HCT116 (cell line): ENCODE data around the gene SNRPA1. TPM values are rescaled to one million over a fixed set of nuclear protein-coding genes. Genes with fewer than 3 reads are reported as not detected.

Experiments used
- ATAC-seq: fragments of 200-7000 bp; cut with Tn5 transposase; 2 replicates; pipeline ENCODE4 v1.9.1; 2020; ENCODE audit warnings: mild to moderate bottlenecking, moderate library complexity
- BruUV-seq: library from RNA; stranded (reverse); fragments of 400-500 nt; replicated peaks from 2 replicates; lab custom pipeline; 2021; lab: Mats Ljungman, UMichigan
- CTCF ChIA-PET: fragments of 300-600 bp; sonication (Branson Sonifier 250); formaldehyde crosslinking; loops from one replicate; lab custom pipeline; 2021; ENCODE audit warnings: antibody characterized with exemption; lab: Charles Lee
- POLR2A ChIA-PET: fragments of 300-600, 350-600 bp; sonication (Branson Sonifier 250); formaldehyde crosslinking; loops from one replicate; lab custom pipeline; 2021; ENCODE audit warnings: antibody characterized with exemption; lab: Charles Lee
- RAD21 ChIA-PET, 2 experiments: fragments of 300-600 bp; sonication (Branson Sonifier 250); formaldehyde crosslinking; loops; one replicate each; lab custom pipeline; 2023; ENCODE audit warnings: low total read pairs in 2 of 2; ENCODE audit not compliant: uncharacterized antibody in 2 of 2, unreplicated experiment in 2 of 2, low non-redundant PET in 1 of 2; lab: Charles Lee
- DNase-seq: peaks from one replicate; pipeline ENCODE4 v3.0.0-alpha.2; 2010; ENCODE audit warnings: low read depth, low spot score
- H2AFZ ChIP-seq: fragments of 200-600 bp; shearing (Covaris generic), sonication (generic); 2 replicates; pipeline ENCODE4 v1.6.1; 2017; ENCODE audit warnings: low read depth, mixed run types, mixed read lengths, antibody characterized with exemption, low read length; ENCODE audit not compliant: poor library complexity, severe bottlenecking
- H3K27ac ChIP-seq: 2 replicates; pipeline ENCODE4 v1.5.1; 2012; ENCODE audit warnings: low read depth, low read length
- H3K27me3 ChIP-seq: fragments of 200-600 bp; sonication (generic); 2 replicates; pipeline ENCODE4 v1.6.1; 2016; ENCODE audit warnings: mixed run types, low read length, mixed read lengths; ENCODE audit not compliant: insufficient read depth
- H3K36me3 ChIP-seq, 2 experiments: fragments of 200-500 bp in 1 of 2; fragments of 200-600 bp in 1 of 2; sonication (Bioruptor generic) in 1 of 2; sonication (generic) in 1 of 2; 2 replicates each; pipeline versions ENCODE4 v1.5.1 to v1.6.1; 2014 to 2016; ENCODE audit warnings: low read length in 2 of 2, inconsistent platforms in 1 of 2, mixed read lengths in 1 of 2, mixed run types in 1 of 2; ENCODE audit not compliant: insufficient read depth in 2 of 2, control insufficient read depth in 1 of 2
- H3K4me1 ChIP-seq, 2 experiments: fragments of 200-600 bp in 1 of 2; sonication (generic) in 1 of 2; 2 replicates each; pipeline versions ENCODE4 v1.5.1 to v1.6.1; 2012 to 2017; ENCODE audit warnings: low read length in 2 of 2, inconsistent platforms in 1 of 2, mild to moderate bottlenecking in 1 of 2, mixed read lengths in 1 of 2, mixed run types in 1 of 2, moderate library complexity in 1 of 2; ENCODE audit not compliant: insufficient read depth in 2 of 2, control insufficient read depth in 1 of 2
- H3K4me2 ChIP-seq: fragments of 200-600 bp; sonication (generic); 2 replicates; pipeline ENCODE4 v1.6.1; 2017; ENCODE audit warnings: mixed run types, low read length, mixed read lengths
- H3K4me3 ChIP-seq, 2 experiments: fragments of 200-600 bp in 1 of 2; sonication (generic) in 1 of 2; replicated peaks in 1 of 2; 2 replicates each; pipeline ENCODE4 v1.5.1; 2011 to 2016; ENCODE audit warnings: low read length in 2 of 2, control low read depth in 1 of 2, low read depth in 1 of 2, mild to moderate bottlenecking in 1 of 2, mixed read lengths in 1 of 2, mixed run types in 1 of 2
- H3K79me2 ChIP-seq: fragments of 200-600 bp; sonication (generic); 2 replicates; pipeline ENCODE4 v1.6.1; 2017; ENCODE audit warnings: mild to moderate bottlenecking, mixed run types, low read length, moderate library complexity, mixed read lengths; ENCODE audit not compliant: insufficient read depth
- H3K9ac ChIP-seq: fragments of 200-600 bp; sonication (generic); 2 replicates; pipeline ENCODE4 v1.6.1; 2016; ENCODE audit warnings: low read length, mixed read lengths
- H3K9me2 ChIP-seq: fragments of 200-600 bp; sonication (generic), shearing (Covaris generic); 2 replicates; pipeline ENCODE4 v1.6.1; 2017; ENCODE audit warnings: mixed run types, mild to moderate bottlenecking, moderate library complexity; ENCODE audit not compliant: insufficient read depth
- H3K9me3 ChIP-seq, 2 experiments: fragments of 200-500 bp in 1 of 2; fragments of 200-600 bp in 1 of 2; sonication (Bioruptor generic) in 1 of 2; sonication (generic) in 1 of 2; 2 replicates each; pipeline ENCODE4 v1.6.1; 2014 to 2017; ENCODE audit warnings: low read length in 2 of 2, mixed read lengths in 2 of 2, inconsistent platforms in 1 of 2, low read depth in 1 of 2, mild to moderate bottlenecking in 1 of 2, mixed run types in 1 of 2, moderate library complexity in 1 of 2; ENCODE audit not compliant: control insufficient read depth in 1 of 2, insufficient read depth in 1 of 2
- H4K20me1 ChIP-seq: fragments of 200-600 bp; sonication (generic), shearing (Covaris generic); 2 replicates; pipeline ENCODE4 v1.6.1; 2017; ENCODE audit warnings: mixed run types, mild to moderate bottlenecking, moderate library complexity; ENCODE audit not compliant: insufficient read depth
- CTCF ChIP-seq, 3 experiments: fragments of 200-600 bp in 1 of 3; sonication (generic) in 1 of 3; IDR thresholded peaks in 2 of 3; conservative IDR thresholded peaks in 1 of 3; 2 replicates each; pipeline ENCODE4 v1.5.1; 2012 to 2017; ENCODE audit warnings: low read depth in 2 of 3, low read length in 2 of 3, antibody characterized with exemption in 1 of 3, borderline replicate concordance in 1 of 3, control low read depth in 1 of 3, mild to moderate bottlenecking in 1 of 3, mixed read lengths in 1 of 3, mixed run types in 1 of 3, moderate library complexity in 1 of 3; ENCODE audit not compliant: insufficient read depth in 1 of 3
- EGR1 ChIP-seq: IDR thresholded peaks from 2 replicates; pipeline ENCODE4 v1.6.1; 2012; ENCODE audit warnings: low read depth
- EZH2 ChIP-seq: fragments of 200-600 bp; sonication (generic); IDR thresholded peaks from 2 replicates; pipeline ENCODE4 v1.6.1; 2017; ENCODE audit warnings: antibody characterized with exemption, mixed run types
- EZH2phosphoT487 ChIP-seq: fragments of 200-600 bp; IDR thresholded peaks from 2 replicates; pipeline ENCODE4 v1.6.1; 2018; ENCODE audit warnings: antibody characterized with exemption, borderline replicate concordance
- FOSL1 ChIP-seq: IDR thresholded peaks from 2 replicates; pipeline ENCODE4 v1.6.1; 2012; ENCODE audit warnings: low read depth
- POLR2AphosphoS5 ChIP-seq: IDR thresholded peaks from 2 replicates; pipeline ENCODE4 v1.6.1; 2011; ENCODE audit warnings: mild to moderate bottlenecking, low read depth, low read length, moderate library complexity
- RAD21 ChIP-seq: IDR thresholded peaks from 2 replicates; pipeline ENCODE4 v1.6.1; 2012; ENCODE audit warnings: low read depth, mild to moderate bottlenecking
- SIN3A ChIP-seq: IDR thresholded peaks from 2 replicates; pipeline ENCODE4 v1.6.1; 2012; ENCODE audit warnings: low read depth
- SRF ChIP-seq: IDR thresholded peaks from 2 replicates; pipeline ENCODE4 v1.6.1; 2012; ENCODE audit warnings: low read depth
- ZBTB33 ChIP-seq: IDR thresholded peaks from 2 replicates; pipeline ENCODE4 v1.6.1; 2011; ENCODE audit warnings: mild to moderate bottlenecking, low read length, moderate library complexity; ENCODE audit not compliant: insufficient replicate concordance; ENCODE audit errors: extremely low read depth
- intact Hi-C: fragments of 100-400 bp; cut with micrococcal nuclease; formaldehyde crosslinking; loops from 2 replicates; pipeline ENCODE4 v1.10.0; 2022
- total RNA-seq: library from RNA; stranded (reverse); gene quantifications from one replicate; pipeline ENCODE4 v1.2.1, GENCODE V29; 2021; ENCODE audit not compliant: unreplicated experiment

Gene SNRPA1
- total RNA-seq, 1 experiment from 2014 or later, result 104 TPM

- H3K4me3 ChIP-seq, result no peak overlapping the region
- no peak overlapping the region for H3K27ac ChIP-seq
- H3K36me3 ChIP-seq, result no peaks in the 10 kb centered on the region
- DNase-seq (no peak), ATAC-seq (no peak)
- peaks cover 5 to 9% of the 10 kb centered on the region in 2 experiments for H3K4me1 ChIP-seq
- TF ChIP-seq FOSL1, result no peak
- TF ChIP-seq CTCF (IDR thresholded peaks at IDR 0.05 in 2 of 3, conservative IDR thresholded peaks at IDR 0.05 in 1 of 3; ENCODE audit: borderline replicate concordance in 1 of 3, insufficient read depth in 1 of 3, low read depth in 2 of 3, low read length in 2 of 3), result peak; percentile 42 to 74 (median 61); a peak in 4 of 6 replicates
- no peak for TF ChIP-seq SRF
- intact Hi-C loops, result loop anchor here (5.0 kb wide), 1 partner anchor 224 kb away; no protein-coding TSS in a partner anchor
- no TSS peak for BruUV-seq
- ChIA-PET RAD21 (no interaction called here), POLR2A (no interaction called here), CTCF (interaction anchor here (1.0 to 3.6 kb wide), 3 partner anchors 237 to 249 kb away, joined by 3 to 19 read pairs (median 3); no protein-coding TSS in a partner anchor)
- H3K9ac ChIP-seq, result no peak overlapping the region
- H3K27me3 ChIP-seq, result no peaks in the 10 kb centered on the region
- no peaks in the 10 kb centered on the region for H4K20me1 ChIP-seq
- no peak overlapping the region for H2AFZ ChIP-seq
- H3K4me2 ChIP-seq, result no peak overlapping the region
- no peaks in the 10 kb centered on the region for H3K9me2 ChIP-seq
- H3K9me3 ChIP-seq, result no peaks in the 10 kb centered on the region
- no peaks in the 10 kb centered on the region for H3K79me2 ChIP-seq
Observed at GRCh38 chr15:101256757-101257156, 38.3 kb downstream of the SNRPA1 start.

GRCh38 chr15:101255615-101256241 lies 39.3 kb downstream of the SNRPA1 start:
- H3K9me2 ChIP-seq, result no peaks in the 10 kb centered on the region
- ChIA-PET RAD21 (no interaction called here), POLR2A (no interaction called here), CTCF (interaction anchor here (1.0 to 3.6 kb wide), 2 partner anchors 236 to 247 kb away, joined by 3 to 19 read pairs; no protein-coding TSS in a partner anchor)
- no peak overlapping the region for H3K27ac ChIP-seq
- peaks cover 4% of the 10 kb centered on the region for H3K79me2 ChIP-seq
- no peak overlapping the region for H3K4me2 ChIP-seq
- no peak overlapping the region for H3K4me3 ChIP-seq
- no peak for TF ChIP-seq EGR1
- TF ChIP-seq EZH2, result no peak
- no peak for TF ChIP-seq SIN3A
- TF ChIP-seq ZBTB33, result no peak
- TF ChIP-seq EZH2phosphoT487, result no peak
- TF ChIP-seq POLR2AphosphoS5, result no peak
- no peak for TF ChIP-seq RAD21
- BruUV-seq, result no TSS peak
- H2AFZ ChIP-seq, result no peak overlapping the region
- H3K9me3 ChIP-seq, result no peaks in the 10 kb centered on the region
- H3K27me3 ChIP-seq, result no peaks in the 10 kb centered on the region
- H4K20me1 ChIP-seq, result no peaks in the 10 kb centered on the region; the same call in 1 of the 2 replicates
- intact Hi-C loops, result loop anchor here (5.0 kb wide), 1 partner anchor 223 kb away; no protein-coding TSS in a partner anchor
- peaks cover 5 to 9% of the 10 kb centered on the region in 2 experiments for H3K4me1 ChIP-seq
- no peak overlapping the region for H3K9ac ChIP-seq
- no peaks in the 10 kb centered on the region for H3K36me3 ChIP-seq
- DNase-seq (no peak), ATAC-seq (no peak)
